GM23338 (cell line): ENCODE data around the gene ETV5. TPM values are rescaled to one million over a fixed set of nuclear protein-coding genes. Genes with fewer than 3 reads are reported as not detected.

Source experiments
- ATAC-seq: fragments of 200-7000 bp; cut with Tn5 transposase; 3 replicates; pipeline ENCODE4 v1.9.1; 2020
- DNase-seq: peaks from one replicate; pipeline ENCODE4 v3.0.0-alpha.2; 2015; ENCODE audit warnings: low spot score
- H2AFZ ChIP-seq: fragments of 200-600 bp; sonication (generic); 2 replicates; pipeline ENCODE4 v1.8.0; 2016; ENCODE audit warnings: antibody characterized with exemption, mild to moderate bottlenecking, moderate library complexity
- H3F3A ChIP-seq: fragments of 200-600 bp; sonication (generic); replicated peaks from 2 replicates; pipeline ENCODE4 v1.8.0; 2017; ENCODE audit warnings: antibody characterized with exemption, mixed run types, low read depth
- H3K27ac ChIP-seq: fragments of 200-600 bp; sonication (generic); 2 replicates; pipeline ENCODE4 v1.6.1; 2016; ENCODE audit warnings: low read depth
- H3K27me3 ChIP-seq: fragments of 200-600 bp; sonication (generic); 2 replicates; pipeline ENCODE4 v1.8.0; 2016; ENCODE audit warnings: mild to moderate bottlenecking, mixed run types, moderate library complexity; ENCODE audit not compliant: insufficient read depth
- H3K36me3 ChIP-seq: fragments of 200-600 bp; sonication (generic); 2 replicates; pipeline ENCODE4 v1.8.0; 2016; ENCODE audit warnings: mild to moderate bottlenecking; ENCODE audit not compliant: insufficient read depth
- H3K4me1 ChIP-seq: fragments of 200-600 bp; sonication (generic); 2 replicates; pipeline ENCODE4 v1.8.0; 2016; ENCODE audit warnings: mild to moderate bottlenecking, moderate library complexity; ENCODE audit not compliant: insufficient read depth
- H3K4me2 ChIP-seq: fragments of 200-600 bp; sonication (generic); 2 replicates; pipeline ENCODE4 v1.7.1; 2017; ENCODE audit warnings: mixed run types
- H3K4me3 ChIP-seq: fragments of 200-600 bp; sonication (generic); 2 replicates; pipeline ENCODE4 v1.6.1; 2016; ENCODE audit warnings: mixed run types
- H3K79me2 ChIP-seq: fragments of 200-600 bp; sonication (generic); replicated peaks from 2 replicates; pipeline ENCODE4 v1.8.0; 2017; ENCODE audit warnings: mild to moderate bottlenecking; ENCODE audit not compliant: insufficient read depth
- H3K9me2 ChIP-seq: fragments of 200-600 bp; sonication (generic); 2 replicates; pipeline ENCODE4 v1.8.0; 2017; ENCODE audit not compliant: insufficient read depth
- H4K20me1 ChIP-seq: fragments of 200-600 bp; sonication (generic); replicated peaks from 2 replicates; pipeline ENCODE4 v1.8.0; 2017; ENCODE audit warnings: mild to moderate bottlenecking; ENCODE audit not compliant: insufficient read depth
- H3K27ac Mint-ChIP-seq: 2 replicates; pipeline ENCODE4 v1.8.0; 2020; ENCODE audit warnings: inconsistent platforms, mild to moderate bottlenecking, moderate library complexity, mixed read lengths
- H3K27me3 Mint-ChIP-seq: 3 replicates; pipeline ENCODE4 v1.8.0; 2022; ENCODE audit warnings: low read depth, mild to moderate bottlenecking, moderate library complexity, mixed read lengths, inconsistent platforms; ENCODE audit not compliant: insufficient read depth, poor library complexity
- H3K36me3 Mint-ChIP-seq: 3 replicates; pipeline ENCODE4 v1.8.0; 2021; ENCODE audit warnings: low read depth, mild to moderate bottlenecking, inconsistent platforms, moderate library complexity, mixed read lengths
- H3K4me1 Mint-ChIP-seq: 3 replicates; pipeline ENCODE4 v1.8.0; 2020; ENCODE audit warnings: mild to moderate bottlenecking, inconsistent platforms, mixed read lengths
- H3K4me3 Mint-ChIP-seq: 3 replicates; pipeline ENCODE4 v1.8.0; 2021; ENCODE audit warnings: moderate library complexity, mild to moderate bottlenecking, inconsistent platforms, mixed read lengths
- H3K9me3 Mint-ChIP-seq: 3 replicates; pipeline ENCODE4 v1.8.0; 2020; ENCODE audit warnings: moderate library complexity, mild to moderate bottlenecking, inconsistent platforms, mixed read lengths
- CREB1 ChIP-seq: fragments of 250-450 bp; sonication (Bioruptor Pico); IDR thresholded peaks from 2 replicates; pipeline ENCODE4 v1.5.0; 2020; ENCODE audit warnings: low read depth, mild to moderate bottlenecking, moderate library complexity
- CTCF ChIP-seq, 2 experiments: fragments of 200-600 bp in 1 of 2; sonication (generic) in 1 of 2; conservative IDR thresholded peaks; 2 replicates each; pipeline versions ENCODE4 v1.5.1 to v1.6.1; 2016 to 2017; ENCODE audit warnings: antibody characterized with exemption in 2 of 2, low read depth in 2 of 2, mild to moderate bottlenecking in 2 of 2, moderate library complexity in 1 of 2
- ETS1 ChIP-seq: IDR thresholded peaks from 2 replicates; pipeline ENCODE4 v1.6.1; 2016; ENCODE audit warnings: antibody characterized with exemption
- EZH2 ChIP-seq: fragments of 200-600 bp; sonication (generic); IDR thresholded peaks from one replicate; pipeline ENCODE4 v1.8.0; 2017; ENCODE audit warnings: antibody characterized with exemption, mild to moderate bottlenecking, low read depth; ENCODE audit not compliant: unreplicated experiment
- EZH2phosphoT487 ChIP-seq: fragments of 200-600 bp; sonication (generic); IDR thresholded peaks from one replicate; pipeline ENCODE4 v1.8.1; 2018; ENCODE audit warnings: antibody characterized with exemption; ENCODE audit not compliant: unreplicated experiment
- JUNB ChIP-seq: IDR thresholded peaks from one replicate; pipeline ENCODE4 v1.6.1; 2016; ENCODE audit warnings: antibody characterized with exemption; ENCODE audit not compliant: unreplicated experiment
- NANOG ChIP-seq: IDR thresholded peaks from 2 replicates; pipeline ENCODE4 v1.6.1; 2016; ENCODE audit warnings: antibody characterized with exemption, borderline replicate concordance
- POLR2AphosphoS5 ChIP-seq: IDR thresholded peaks from 2 replicates; pipeline ENCODE4 v1.6.1; 2016; ENCODE audit warnings: antibody characterized with exemption, low read depth
- REST ChIP-seq: IDR thresholded peaks from one replicate; pipeline ENCODE4 v1.6.1; 2018; ENCODE audit warnings: antibody characterized with exemption; ENCODE audit not compliant: unreplicated experiment
- STAT1 ChIP-seq: IDR thresholded peaks from one replicate; pipeline ENCODE4 v1.6.1; 2016; ENCODE audit warnings: antibody characterized with exemption; ENCODE audit not compliant: unreplicated experiment
- ZNF114 ChIP-seq: fragments of 250-450 bp; sonication (Bioruptor Pico); IDR thresholded peaks from 2 replicates; pipeline ENCODE4 v1.5.0; 2020; ENCODE audit warnings: mild to moderate bottlenecking, moderate library complexity
- ZNF331 ChIP-seq: fragments of 250-450 bp; sonication (Bioruptor Pico); IDR thresholded peaks from 2 replicates; pipeline ENCODE4 v1.5.0; 2020; ENCODE audit warnings: low read depth, mild to moderate bottlenecking, moderate library complexity
- ZNF462 ChIP-seq: fragments of 250-450 bp; sonication (Bioruptor Pico); IDR thresholded peaks from 2 replicates; pipeline ENCODE4 v1.5.0; 2020; ENCODE audit warnings: mild to moderate bottlenecking, moderate library complexity
- polyA plus RNA-seq: library from polyadenylated mRNA; unstranded; fragments of >200 nt; fragmentation: Nextera tagmentation; extraction: Ambion mirVana; gene quantifications from 2 replicates; pipeline ENCODE4 v1.2.1, GENCODE V29; 2016
- total RNA-seq: library from RNA; depleted of rRNA; stranded (reverse); fragments of >200 nt; shearing (Covaris generic); gene quantifications from 2 replicates; pipeline ENCODE4 v1.2.3, GENCODE V29; 2014

The ETV5 gene
- total and polyA plus RNA-seq, 2 experiments from 2014 or later = 33.5 to 57.1 TPM

GRCh38 chr3:186124592-186124991, 15.7 kb upstream of the ETV5 start:
- Histone ChIP-seq H3K27ac (no peak overlapping the region), H3K36me3 (no peaks in the 10 kb centered on the region), H2AFZ (no peak overlapping the region), H3K4me1 (peaks cover 59% of the 10 kb centered on the region), H3K27me3 (no peaks in the 10 kb centered on the region), H3K9me2 (no peaks in the 10 kb centered on the region), H3K4me3 (no peak overlapping the region), H4K20me1 (no peaks in the 10 kb centered on the region), H3F3A (no peaks in the 10 kb centered on the region), H3K79me2 (no peaks in the 10 kb centered on the region), H3K4me2 (no peak overlapping the region)
- DNase-seq = no peak
- Mint-ChIP-seq H3K27ac (no peak overlapping the region), H3K36me3 (no peaks in the 10 kb centered on the region), H3K4me1 (peaks cover 63% of the 10 kb centered on the region), H3K4me3 (no peak overlapping the region), H3K27me3 (peaks cover 17% of the 10 kb centered on the region), H3K9me3 (no peaks in the 10 kb centered on the region)
- TF ChIP-seq EZH2 = no peak
- no peak for TF ChIP-seq POLR2AphosphoS5
- no peak for TF ChIP-seq REST
- no peak for TF ChIP-seq EZH2phosphoT487
- no peak for TF ChIP-seq STAT1
- no peak for TF ChIP-seq JUNB
- TF ChIP-seq CTCF (conservative IDR thresholded peaks at IDR 0.05; ENCODE audit: low read depth in 2 of 2) = no peak
- no peak for TF ChIP-seq NANOG
- TF ChIP-seq CREB1 (CRISPR knock-in tag) = no peak
- no peak for TF ChIP-seq ZNF331
- no peak for TF ChIP-seq ETS1
- TF ChIP-seq ZNF114 = no peak
- no peak for TF ChIP-seq ZNF462 (CRISPR knock-in tag)
- ATAC-seq = no peak
